Measurements from ENCODE around the gene MYO15B.

MYO15B gene

GRCh38 chr17:75566416-75566815, 21.2 kb upstream of the MYO15B start:
- H3K27me3 ChIP-seq (ENCODE audit: insufficient read depth, poor library complexity, severe bottlenecking) = no peaks in the 10 kb centered on the region
- DNase-seq (ENCODE audit: low read depth in 1 of 2, low spot score in 1 of 2) = no peak
- TF ChIP-seq POLR2AphosphoS5 (IDR thresholded peaks at IDR 0.05; ENCODE audit: low read depth) = no peak
- TF ChIP-seq, protein P1, sequence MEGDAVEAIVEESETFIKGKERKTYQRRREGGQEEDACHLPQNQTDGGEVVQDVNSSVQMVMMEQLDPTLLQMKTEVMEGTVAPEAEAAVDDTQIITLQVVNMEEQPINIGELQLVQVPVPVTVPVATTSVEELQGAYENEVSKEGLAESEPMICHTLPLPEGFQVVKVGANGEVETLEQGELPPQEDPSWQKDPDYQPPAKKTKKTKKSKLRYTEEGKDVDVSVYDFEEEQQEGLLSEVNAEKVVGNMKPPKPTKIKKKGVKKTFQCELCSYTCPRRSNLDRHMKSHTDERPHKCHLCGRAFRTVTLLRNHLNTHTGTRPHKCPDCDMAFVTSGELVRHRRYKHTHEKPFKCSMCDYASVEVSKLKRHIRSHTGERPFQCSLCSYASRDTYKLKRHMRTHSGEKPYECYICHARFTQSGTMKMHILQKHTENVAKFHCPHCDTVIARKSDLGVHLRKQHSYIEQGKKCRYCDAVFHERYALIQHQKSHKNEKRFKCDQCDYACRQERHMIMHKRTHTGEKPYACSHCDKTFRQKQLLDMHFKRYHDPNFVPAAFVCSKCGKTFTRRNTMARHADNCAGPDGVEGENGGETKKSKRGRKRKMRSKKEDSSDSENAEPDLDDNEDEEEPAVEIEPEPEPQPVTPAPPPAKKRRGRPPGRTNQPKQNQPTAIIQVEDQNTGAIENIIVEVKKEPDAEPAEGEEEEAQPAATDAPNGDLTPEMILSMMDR (IDR thresholded peaks at IDR 0.05; ENCODE audit: insufficient read depth, low read length) = no peak
- TF ChIP-seq SPI1 (IDR thresholded peaks at IDR 0.05; ENCODE audit: borderline replicate concordance, low read depth) = no peak
- no peak for TF ChIP-seq GABPA (IDR thresholded peaks at IDR 0.05; ENCODE audit: low read depth)
- no peak for TF ChIP-seq REST (IDR thresholded peaks at IDR 0.05; ENCODE audit: insufficient replicate concordance, low read depth)
- no peak overlapping the region for H3K27ac ChIP-seq (replicated peaks)
- no peak overlapping the region for H3K4me3 ChIP-seq (replicated peaks; ENCODE audit: insufficient read depth, low read length)

GRCh38 chr17:75566834-75567233, 20.8 kb upstream of the MYO15B start:
- no peak overlapping the region for H3K27ac ChIP-seq (replicated peaks)
- DNase-seq (ENCODE audit: low read depth in 1 of 2, low spot score in 1 of 2) = no peak
- no peaks in the 10 kb centered on the region for H3K27me3 ChIP-seq (ENCODE audit: insufficient read depth, poor library complexity, severe bottlenecking)
- no peak for TF ChIP-seq REST (IDR thresholded peaks at IDR 0.05; ENCODE audit: insufficient replicate concordance, low read depth)
- no peak for TF ChIP-seq POLR2AphosphoS5 (IDR thresholded peaks at IDR 0.05; ENCODE audit: low read depth)
- TF ChIP-seq GABPA (IDR thresholded peaks at IDR 0.05; ENCODE audit: low read depth) = no peak
- TF ChIP-seq, protein P1 (IDR thresholded peaks at IDR 0.05; ENCODE audit: insufficient read depth, low read length) = no peak
- no peak for TF ChIP-seq SPI1 (IDR thresholded peaks at IDR 0.05; ENCODE audit: borderline replicate concordance, low read depth)
- no peak overlapping the region for H3K4me3 ChIP-seq (replicated peaks; ENCODE audit: insufficient read depth, low read length)

GRCh38 chr17:75568412-75569255, 19.0 kb upstream of the MYO15B start:
- DNase-seq (ENCODE audit: low read depth in 1 of 2, low spot score in 1 of 2) = no peak
- H3K27me3 ChIP-seq (ENCODE audit: insufficient read depth, poor library complexity, severe bottlenecking) = no peaks in the 10 kb centered on the region
- H3K27ac ChIP-seq (replicated peaks) = no peak overlapping the region
- no peak for TF ChIP-seq SPI1 (IDR thresholded peaks at IDR 0.05; ENCODE audit: borderline replicate concordance, low read depth)
- no peak for TF ChIP-seq GABPA (IDR thresholded peaks at IDR 0.05; ENCODE audit: low read depth)
- TF ChIP-seq POLR2AphosphoS5 (IDR thresholded peaks at IDR 0.05; ENCODE audit: low read depth) = no peak
- TF ChIP-seq REST (IDR thresholded peaks at IDR 0.05; ENCODE audit: insufficient replicate concordance, low read depth) = no peak
- TF ChIP-seq, protein P1 (IDR thresholded peaks at IDR 0.05; ENCODE audit: insufficient read depth, low read length) = no peak
- no peak overlapping the region for H3K4me3 ChIP-seq (replicated peaks; ENCODE audit: insufficient read depth, low read length)
